ENCODE results near the gene PPIG. TPM values are rescaled to one million over a fixed set of nuclear protein-coding genes. Genes with fewer than 3 reads are reported as not detected.
"Not testable (repeated sequence)": the region's sequence is repeated elsewhere in the genome, so short reads cannot be mapped to it uniquely, and the experiment has no call there.

PPIG gene
- total and polyA plus RNA-seq, 2 of the 4 experiments (the other 2 are of a cell fraction): 10.4 to 16.7 TPM

DNA sequence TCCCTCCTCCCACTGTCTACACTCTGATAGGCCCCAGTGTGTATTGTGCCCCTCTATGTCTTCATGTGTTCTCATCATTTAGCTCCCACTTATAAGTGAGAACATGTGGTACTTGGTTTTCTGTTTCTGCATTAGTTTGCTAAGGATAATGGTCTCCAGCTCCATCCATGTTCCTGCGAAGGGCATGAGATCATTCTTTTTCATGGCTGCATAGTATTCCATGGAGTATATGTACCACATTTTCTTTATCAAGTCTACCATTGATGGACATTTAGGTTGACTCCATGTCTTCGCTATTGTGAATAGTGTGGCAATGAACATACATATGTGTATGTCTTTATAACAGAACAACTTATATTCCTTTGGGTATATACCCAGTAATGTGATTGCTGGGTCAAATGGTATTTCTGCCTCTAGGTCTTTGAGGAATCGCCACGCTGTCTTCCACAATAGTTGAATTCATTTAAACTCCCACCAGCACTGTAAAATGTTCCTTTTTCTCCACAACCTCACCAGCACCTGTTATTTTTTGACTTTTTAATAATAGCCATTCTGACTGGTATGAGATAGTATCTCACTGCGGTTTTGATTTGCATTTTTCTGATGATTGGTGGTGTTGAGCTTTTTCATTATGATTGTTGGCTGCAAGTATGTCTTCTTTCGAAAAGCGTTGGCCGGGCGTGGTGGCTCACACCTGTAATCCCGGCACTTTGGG is 1.4 kb upstream of the PPIG start:
- H4K5ac ChIP-seq (ENCODE audit: low read depth, low read length); H3K23ac ChIP-seq (ENCODE audit: low read depth, low read length); H3K14ac ChIP-seq (replicated peaks; ENCODE audit: low read depth, low read length); H3K27ac ChIP-seq (ENCODE audit: insufficient read depth, low read length); intact Hi-C loops (cut with micrococcal nuclease); H3K27me3 ChIP-seq (ENCODE audit: control insufficient read depth, insufficient read depth, low read length); H3K4me1 ChIP-seq (ENCODE audit: control insufficient read depth, insufficient read depth, low read length); H3K18ac ChIP-seq (ENCODE audit: low read depth, low read length); H4K20me1 ChIP-seq (ENCODE audit: insufficient read depth, low read length); H2BK20ac ChIP-seq (ENCODE audit: low read depth, low read length); H3K9me3 ChIP-seq (ENCODE audit: control insufficient read depth, insufficient read depth, low read length); H3K36me3 ChIP-seq (ENCODE audit: control insufficient read depth, insufficient read depth, low read length); BruUV-seq (replicated peaks); H3K4me3 ChIP-seq (ENCODE audit: insufficient read depth, low read depth, low read length); CTCF ChIA-PET; H3K4ac ChIP-seq (ENCODE audit: low read depth, low read length); H3K4me2 ChIP-seq (ENCODE audit: low read depth, low read length); H4K8ac ChIP-seq (ENCODE audit: low read depth in 2 of 2, low read length in 2 of 2); H2BK15ac ChIP-seq (ENCODE audit: low read depth, low read length); H2AFZ ChIP-seq (replicated peaks; ENCODE audit: low read length, poor library complexity); H3K79me1 ChIP-seq (ENCODE audit: low read depth in 1 of 2, low read length in 2 of 2); H3K9ac ChIP-seq (ENCODE audit: low read depth, low read length); H2AK9ac ChIP-seq (replicated peaks; ENCODE audit: low read depth, low read length, poor library complexity); H2AK5ac ChIP-seq (ENCODE audit: low read depth, low read length); POLR2A ChIA-PET (ENCODE audit: unreplicated experiment); H3K9me1 ChIP-seq (ENCODE audit: insufficient read depth, low read length); ATAC-seq (ENCODE audit: low read depth); H3K56ac ChIP-seq (ENCODE audit: extremely low read depth, insufficient read depth, low read length); H2BK120ac ChIP-seq (ENCODE audit: low read depth, low read length); DNase-seq; in situ Hi-C loops (cut with MboI; ENCODE audit: low sequenced_read_pairs); H4K91ac ChIP-seq (ENCODE audit: insufficient read depth, low read depth, low read length); H2BK5ac ChIP-seq (ENCODE audit: low read depth, low read length, poor library complexity, severe bottlenecking); dilution Hi-C loops (cut with HindIII; ENCODE audit: low sequenced_read_pairs, unreplicated experiment): not testable (repeated sequence)
- no CpG with 5 or more reads among the region's 10 CpGs for WGBS, 2 experiments (ENCODE audit: extremely low coverage in 2 of 2, insufficient read length in 1 of 2)
